OCI-LY3 (cell line): ENCODE measurements around the gene PFN2.

Experiments
- H2AFZ ChIP-seq: fragments of 200-600, 300-600 bp; shearing (Covaris generic); 2 replicates; pipeline ENCODE4 v1.6.0; 2014; ENCODE audit warnings: antibody characterized with exemption, low read depth, low read length
- H3K27ac ChIP-seq: fragments of 200-600, 300-600 bp; sonication (generic); 2 replicates; pipeline ENCODE4 v1.5.1; 2014; ENCODE audit warnings: mild to moderate bottlenecking, low read length, moderate library complexity, mixed read lengths
- H3K27me3 ChIP-seq: fragments of 200-600, 300-600 bp; sonication (generic); 2 replicates; pipeline ENCODE4 v1.6.1; 2014; ENCODE audit warnings: low read depth, low read length, mixed read lengths
- H3K36me3 ChIP-seq: fragments of 200-600, 300-600 bp; sonication (generic); replicated peaks from 2 replicates; pipeline ENCODE3; 2014; ENCODE audit warnings: low read depth, low read length, mixed read lengths
- H3K4me1 ChIP-seq: fragments of 300-600, 200-600 bp; sonication (generic); 2 replicates; pipeline ENCODE4 v1.6.1; 2014; ENCODE audit warnings: low read length, mixed read lengths
- H3K4me2 ChIP-seq: fragments of 200-600, 300-600 bp; sonication (generic); 2 replicates; pipeline ENCODE4 v1.6.1; 2014; ENCODE audit warnings: low read length, mixed read lengths
- H3K4me3 ChIP-seq: fragments of 300-600, 200-600 bp; sonication (generic); 2 replicates; pipeline ENCODE4 v1.5.1; 2014; ENCODE audit warnings: antibody characterized with exemption, mild to moderate bottlenecking, low read length, moderate library complexity
- H3K79me2 ChIP-seq: fragments of 300-600, 200-600 bp; shearing (Covaris generic); 2 replicates; pipeline ENCODE4 v1.6.1; 2014; ENCODE audit warnings: mild to moderate bottlenecking, low read length, mixed read lengths
- H3K9ac ChIP-seq: fragments of 300-600, 200-600 bp; shearing (Covaris generic); 2 replicates; pipeline ENCODE4 v1.6.0; 2014; ENCODE audit warnings: mild to moderate bottlenecking, low read length, moderate library complexity
- H3K9me3 ChIP-seq: fragments of 200-600, 300-600 bp; shearing (Covaris generic); 2 replicates; pipeline ENCODE4 v1.6.1; 2014; ENCODE audit warnings: low read length, mixed read lengths; ENCODE audit not compliant: insufficient read depth
- H4K20me1 ChIP-seq: fragments of 200-600, 300-600 bp; sonication (generic); 2 replicates; pipeline ENCODE4 v1.6.1; 2016; ENCODE audit warnings: low read length, mixed read lengths; ENCODE audit not compliant: insufficient read depth
- EZH2phosphoT487 ChIP-seq: fragments of 200-600 bp; shearing (Covaris generic); IDR thresholded peaks from 2 replicates; pipeline ENCODE4 v1.6.1; 2018; ENCODE audit warnings: antibody characterized with exemption, mixed run types, low read depth
- TF ChIP-seq, protein P1 (sequence below): fragments of 200-600, 300-600 bp; sonication (generic); IDR thresholded peaks from 2 replicates; pipeline ENCODE4 v1.5.1; 2014; ENCODE audit warnings: antibody characterized with exemption, low read length, low read depth

PFN2 gene

DNA sequence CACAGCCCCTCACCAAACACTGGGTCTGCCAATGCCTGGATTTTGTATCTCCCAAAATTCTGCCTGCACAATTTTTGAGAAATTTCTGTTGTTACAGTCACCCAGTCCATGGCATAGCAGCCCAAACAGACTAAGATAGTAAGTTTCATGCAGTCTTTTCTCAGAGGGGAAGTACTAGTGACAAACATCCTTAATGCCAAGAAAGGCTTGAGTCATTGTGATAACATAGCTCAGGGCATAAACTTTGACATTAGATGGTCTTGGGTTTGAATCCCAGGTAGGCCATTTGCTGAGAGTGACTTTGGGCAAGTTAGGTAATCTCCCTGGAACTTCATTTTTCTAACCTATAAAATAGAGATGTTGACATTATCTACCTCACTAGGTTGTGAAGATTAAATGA is 36.1 kb upstream of the PFN2 start:
- no peak for TF ChIP-seq EZH2phosphoT487
- TF ChIP-seq, protein P1, sequence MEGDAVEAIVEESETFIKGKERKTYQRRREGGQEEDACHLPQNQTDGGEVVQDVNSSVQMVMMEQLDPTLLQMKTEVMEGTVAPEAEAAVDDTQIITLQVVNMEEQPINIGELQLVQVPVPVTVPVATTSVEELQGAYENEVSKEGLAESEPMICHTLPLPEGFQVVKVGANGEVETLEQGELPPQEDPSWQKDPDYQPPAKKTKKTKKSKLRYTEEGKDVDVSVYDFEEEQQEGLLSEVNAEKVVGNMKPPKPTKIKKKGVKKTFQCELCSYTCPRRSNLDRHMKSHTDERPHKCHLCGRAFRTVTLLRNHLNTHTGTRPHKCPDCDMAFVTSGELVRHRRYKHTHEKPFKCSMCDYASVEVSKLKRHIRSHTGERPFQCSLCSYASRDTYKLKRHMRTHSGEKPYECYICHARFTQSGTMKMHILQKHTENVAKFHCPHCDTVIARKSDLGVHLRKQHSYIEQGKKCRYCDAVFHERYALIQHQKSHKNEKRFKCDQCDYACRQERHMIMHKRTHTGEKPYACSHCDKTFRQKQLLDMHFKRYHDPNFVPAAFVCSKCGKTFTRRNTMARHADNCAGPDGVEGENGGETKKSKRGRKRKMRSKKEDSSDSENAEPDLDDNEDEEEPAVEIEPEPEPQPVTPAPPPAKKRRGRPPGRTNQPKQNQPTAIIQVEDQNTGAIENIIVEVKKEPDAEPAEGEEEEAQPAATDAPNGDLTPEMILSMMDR: no peak
- Histone ChIP-seq H2AFZ (no peak overlapping the region), H4K20me1 (no peaks in the 10 kb centered on the region), H3K4me2 (no peak overlapping the region), H3K27ac (no peak overlapping the region), H3K36me3 (no peaks in the 10 kb centered on the region), H3K4me1 (no peaks in the 10 kb centered on the region), H3K79me2 (no peaks in the 10 kb centered on the region), H3K9ac (no peak overlapping the region), H3K27me3 (no peaks in the 10 kb centered on the region), H3K9me3 (no peaks in the 10 kb centered on the region), H3K4me3 (no peak overlapping the region)

DNA sequence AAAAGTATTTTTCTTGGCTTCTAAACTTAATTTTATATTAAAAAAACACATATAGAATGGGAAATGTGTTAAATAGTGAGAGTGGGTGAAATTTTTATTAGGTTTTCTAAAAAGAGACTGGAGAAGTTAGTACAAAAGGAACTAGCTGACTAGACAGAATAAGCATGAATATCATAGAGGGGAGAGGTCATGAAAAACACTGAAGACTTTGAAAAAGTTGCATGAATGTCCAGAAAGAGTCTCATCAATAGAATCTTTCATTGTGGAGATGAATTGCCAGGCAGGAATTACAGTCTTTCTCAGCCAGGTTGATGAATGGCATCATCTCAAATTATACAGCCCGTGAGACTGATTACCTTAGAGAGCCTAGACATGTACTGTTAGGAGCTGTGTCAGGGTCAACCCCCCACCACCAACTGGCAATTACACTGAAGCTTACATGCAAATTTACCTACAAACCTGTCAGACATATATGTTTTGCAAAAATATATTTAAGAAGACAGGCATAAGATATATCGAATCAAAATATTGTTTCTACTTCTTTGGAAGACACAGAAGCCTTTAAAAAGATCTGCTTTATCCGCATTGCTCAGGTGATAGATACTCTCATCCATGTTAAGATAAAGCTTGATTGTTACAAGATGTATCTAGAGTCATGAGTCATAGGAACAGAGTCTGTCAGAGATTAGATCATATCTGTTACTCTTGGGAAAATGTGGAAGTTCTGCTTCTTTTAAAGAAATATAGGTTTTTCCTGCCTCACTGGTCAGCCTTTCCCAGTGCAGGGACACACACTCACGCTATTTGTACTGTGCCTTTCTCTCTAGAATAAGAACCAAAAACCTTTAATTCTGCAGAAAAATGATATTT is 34.8 kb upstream of the PFN2 start:
- no peaks in the 10 kb centered on the region for H3K9me3 ChIP-seq
- H3K36me3 ChIP-seq: no peaks in the 10 kb centered on the region
- no peaks in the 10 kb centered on the region for H3K27me3 ChIP-seq
- no peak overlapping the region for H3K4me3 ChIP-seq
- no peaks in the 10 kb centered on the region for H3K79me2 ChIP-seq
- H3K27ac ChIP-seq: no peak overlapping the region
- no peak overlapping the region for H3K4me2 ChIP-seq
- no peak overlapping the region for H3K9ac ChIP-seq
- no peaks in the 10 kb centered on the region for H4K20me1 ChIP-seq
- no peaks in the 10 kb centered on the region for H3K4me1 ChIP-seq
- TF ChIP-seq, protein P1: no peak
- TF ChIP-seq EZH2phosphoT487: no peak
- H2AFZ ChIP-seq: no peak overlapping the region

GRCh38 chr3:150000641-150001040 is 29.9 kb upstream of the PFN2 start:
- Histone ChIP-seq H4K20me1 (no peaks in the 10 kb centered on the region), H3K27me3 (no peaks in the 10 kb centered on the region), H3K9me3 (no peaks in the 10 kb centered on the region), H3K4me3 (no peak overlapping the region), H3K4me1 (no peaks in the 10 kb centered on the region), H2AFZ (no peak overlapping the region), H3K36me3 (no peaks in the 10 kb centered on the region), H3K4me2 (no peak overlapping the region), H3K27ac (no peak overlapping the region), H3K79me2 (no peaks in the 10 kb centered on the region), H3K9ac (no peak overlapping the region)
- TF ChIP-seq, protein P1: no peak
- TF ChIP-seq EZH2phosphoT487: no peak

- Histone ChIP-seq H3K27me3 (no peaks in the 10 kb centered on the region), H3K9me3 (0 out of 2 replicates have a peak, but pooled peaks cover 4% of the 10 kb centered on the region), H4K20me1 (no peaks in the 10 kb centered on the region), H3K27ac (no peak overlapping the region), H3K4me3 (no peak overlapping the region), H2AFZ (no peak overlapping the region), H3K79me2 (no peaks in the 10 kb centered on the region), H3K4me1 (no peaks in the 10 kb centered on the region), H3K36me3 (no peaks in the 10 kb centered on the region), H3K9ac (no peak overlapping the region), H3K4me2 (no peak overlapping the region)
- TF ChIP-seq EZH2phosphoT487: no peak
- TF ChIP-seq, protein P1: no peak
Observed at GRCh38 chr3:149999421-149999820, 28.7 kb upstream of the PFN2 start.
